ENCODE data around the gene NTF3.
"Not testable (repeated sequence)": the region's sequence is repeated elsewhere in the genome, so short reads cannot be mapped to it uniquely, and the experiment has no call there.

Gene NTF3

DNA sequence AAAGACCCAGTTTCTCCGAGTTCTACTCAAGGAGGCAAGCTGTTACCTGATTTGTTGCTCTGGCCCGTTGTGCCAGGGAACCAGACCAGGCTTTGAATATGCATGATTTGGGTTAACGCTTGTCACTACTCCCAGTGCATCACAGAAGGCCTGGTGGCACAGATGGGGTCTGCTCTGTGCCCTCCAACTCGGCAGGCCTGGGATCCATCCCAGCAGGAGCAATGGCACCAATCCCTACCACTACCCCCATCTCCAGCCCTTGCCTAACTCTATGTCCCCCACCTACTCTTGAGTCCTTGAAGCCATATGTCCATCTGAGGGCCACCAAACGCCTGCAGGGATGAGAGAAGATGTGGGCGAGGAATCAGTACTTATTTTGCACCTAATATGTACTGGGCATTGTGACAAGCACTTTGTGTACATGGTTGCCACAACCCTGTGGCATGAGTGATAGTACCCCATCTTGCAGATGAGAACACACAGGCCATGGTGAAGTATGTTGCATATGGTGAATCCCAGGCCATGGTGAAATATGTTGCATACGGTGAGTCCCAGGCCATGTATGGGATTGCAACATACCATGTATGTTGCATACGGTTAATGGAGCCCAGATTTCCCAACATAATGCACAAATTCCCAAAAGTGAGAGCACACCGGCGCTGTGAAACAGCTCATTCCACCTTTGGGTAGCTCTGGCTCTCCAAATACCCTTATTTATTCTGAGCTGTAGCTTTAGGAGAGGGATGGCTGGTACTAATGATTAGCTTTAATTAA is 102.7 kb downstream of the NTF3 start:
- no peak for DNase-seq (ENCODE audit: low read depth)

DNA sequence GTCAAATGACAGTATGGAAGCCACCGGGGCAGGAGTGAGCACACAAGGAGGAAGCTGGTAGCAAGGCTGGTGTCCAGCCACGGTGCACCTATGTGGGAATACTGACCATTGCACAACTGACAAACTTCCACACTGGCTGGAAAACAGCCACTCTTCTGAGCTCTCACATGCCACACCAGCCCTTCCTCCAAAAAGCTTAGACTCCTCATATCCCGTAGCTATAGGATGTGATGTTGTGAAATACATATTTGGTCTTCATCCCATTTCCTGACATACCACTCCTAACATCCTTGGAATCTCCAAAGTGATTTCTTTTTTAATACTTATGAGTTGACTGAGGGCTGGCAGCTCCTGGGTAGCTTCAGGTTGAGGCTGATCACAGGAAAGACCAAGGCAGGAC is 103.6 kb downstream of the NTF3 start:
- DNase-seq (ENCODE audit: low read depth) = no peak

DNA sequence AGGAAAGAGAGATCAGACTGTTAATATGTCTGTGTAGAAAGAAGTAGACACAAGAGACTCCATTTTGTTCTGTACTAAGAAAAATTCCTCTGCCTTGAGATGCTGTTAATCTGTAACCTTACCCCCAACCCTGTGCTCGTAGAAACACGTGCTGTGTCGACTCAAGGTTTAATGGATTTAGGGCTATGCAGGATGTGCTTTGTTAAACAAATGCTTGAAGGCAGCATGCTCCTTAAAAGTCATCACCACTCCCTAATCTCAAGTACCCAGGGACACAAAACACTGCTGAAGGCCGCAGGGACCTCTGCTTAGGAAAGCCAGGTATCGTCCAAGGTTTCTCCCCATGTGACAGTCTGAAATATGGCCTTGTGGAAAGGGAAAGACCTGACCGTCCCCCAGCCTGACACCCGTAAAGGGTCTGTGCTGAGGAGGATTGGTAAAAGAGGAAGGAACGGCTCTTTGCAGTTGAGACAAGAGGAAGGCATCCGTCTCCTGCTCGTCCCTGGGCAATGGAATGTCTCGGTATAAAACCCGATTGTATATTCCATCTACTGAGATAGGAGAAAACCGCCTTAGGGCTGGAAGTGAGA is 105.2 kb downstream of the NTF3 start:
- DNase-seq (ENCODE audit: low read depth) = not testable (repeated sequence)

DNA sequence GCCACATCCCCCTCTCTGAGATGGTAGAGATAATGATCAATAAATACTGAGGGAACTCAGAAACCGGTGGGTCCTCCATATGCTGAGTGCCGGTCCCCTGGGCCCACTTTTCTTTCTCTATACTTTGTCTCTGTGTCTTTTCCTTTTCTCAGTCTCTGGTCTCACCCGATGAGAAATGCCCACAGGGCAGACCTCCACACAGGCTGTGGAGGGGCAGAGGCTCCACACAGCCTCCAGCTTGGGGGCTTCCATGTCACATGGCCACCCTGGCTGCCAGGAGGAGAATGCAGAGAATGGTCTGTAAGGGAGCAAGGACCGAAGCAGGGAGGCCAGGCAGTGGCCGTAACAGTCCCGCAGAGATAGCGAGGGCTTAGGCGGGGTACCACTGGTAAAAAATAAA is 105.9 kb downstream of the NTF3 start:
- no peak for DNase-seq (ENCODE audit: low read depth)
